ENCODE results near the gene B3GNT4. TPM values are rescaled to one million over a fixed set of nuclear protein-coding genes. Genes with fewer than 3 reads are reported as not detected.

Gene B3GNT4
- total RNA-seq, 4 donors from 2014 or later: 0.14 TPM; not detected in 3

DNA sequence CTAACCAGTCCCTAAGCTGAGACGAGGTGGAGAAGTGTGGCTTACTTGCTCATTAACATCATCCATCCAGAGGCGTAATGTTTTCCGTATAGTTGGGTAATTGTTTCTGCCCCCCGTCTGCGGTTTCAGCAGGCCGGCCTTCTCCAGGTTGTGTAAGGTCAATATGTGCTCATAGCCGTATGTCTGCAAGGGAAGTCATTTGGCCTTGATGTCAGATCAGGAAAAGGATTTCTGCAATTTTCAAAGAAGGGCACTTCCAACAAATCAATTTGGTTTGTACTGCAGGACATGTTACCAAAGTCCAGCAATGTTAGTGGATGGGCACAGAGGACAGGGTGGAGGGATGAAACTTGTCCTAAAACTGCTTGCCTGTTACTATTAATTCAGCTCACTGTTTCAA is 32.2 kb downstream of the B3GNT4 start:
- intact Hi-C loops (cut with DNase I; ENCODE audit: low total_unique reads): no loop called here
- no peak for TF ChIP-seq POLR2A (IDR thresholded peaks at IDR 0.05)
- TF ChIP-seq, protein P1, sequence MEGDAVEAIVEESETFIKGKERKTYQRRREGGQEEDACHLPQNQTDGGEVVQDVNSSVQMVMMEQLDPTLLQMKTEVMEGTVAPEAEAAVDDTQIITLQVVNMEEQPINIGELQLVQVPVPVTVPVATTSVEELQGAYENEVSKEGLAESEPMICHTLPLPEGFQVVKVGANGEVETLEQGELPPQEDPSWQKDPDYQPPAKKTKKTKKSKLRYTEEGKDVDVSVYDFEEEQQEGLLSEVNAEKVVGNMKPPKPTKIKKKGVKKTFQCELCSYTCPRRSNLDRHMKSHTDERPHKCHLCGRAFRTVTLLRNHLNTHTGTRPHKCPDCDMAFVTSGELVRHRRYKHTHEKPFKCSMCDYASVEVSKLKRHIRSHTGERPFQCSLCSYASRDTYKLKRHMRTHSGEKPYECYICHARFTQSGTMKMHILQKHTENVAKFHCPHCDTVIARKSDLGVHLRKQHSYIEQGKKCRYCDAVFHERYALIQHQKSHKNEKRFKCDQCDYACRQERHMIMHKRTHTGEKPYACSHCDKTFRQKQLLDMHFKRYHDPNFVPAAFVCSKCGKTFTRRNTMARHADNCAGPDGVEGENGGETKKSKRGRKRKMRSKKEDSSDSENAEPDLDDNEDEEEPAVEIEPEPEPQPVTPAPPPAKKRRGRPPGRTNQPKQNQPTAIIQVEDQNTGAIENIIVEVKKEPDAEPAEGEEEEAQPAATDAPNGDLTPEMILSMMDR (IDR thresholded peaks at IDR 0.05): no peak
- DNase-seq: no peak
- Histone ChIP-seq H3K36me3 (no peaks in the 10 kb centered on the region), H3K27me3 (no peaks in the 10 kb centered on the region), H3K4me3 (no peak overlapping the region), H3K9me3 (no peaks in the 10 kb centered on the region), H3K27ac (no peak overlapping the region), H3K4me1 (no peaks in the 10 kb centered on the region)

DNA sequence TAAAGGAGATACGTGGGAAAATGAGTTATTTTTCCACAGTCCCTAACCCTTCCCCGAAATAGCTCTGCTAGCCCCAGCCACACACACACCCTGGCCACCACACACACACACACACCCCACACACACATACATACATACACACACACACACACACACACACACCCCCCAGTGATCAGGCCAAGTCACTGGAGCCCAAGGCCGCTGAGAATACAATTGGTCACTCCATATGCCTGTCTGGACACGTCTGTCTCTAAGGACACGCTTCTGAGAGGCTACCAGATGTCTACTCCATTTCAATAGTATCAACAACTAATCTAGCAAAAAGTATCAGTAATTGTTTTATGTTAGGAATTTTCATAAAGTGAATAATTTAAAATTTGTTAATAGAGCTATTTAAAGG is 35.4 kb downstream of the B3GNT4 start:
- intact Hi-C loops (cut with DNase I; ENCODE audit: low total_unique reads): no loop called here
- Histone ChIP-seq H3K36me3 (no peaks in the 10 kb centered on the region), H3K4me1 (no peaks in the 10 kb centered on the region), H3K27ac (no peak overlapping the region), H3K27me3 (no peaks in the 10 kb centered on the region), H3K4me3 (no peak overlapping the region), H3K9me3 (no peaks in the 10 kb centered on the region)
- DNase-seq: no peak
- TF ChIP-seq, protein P1 (IDR thresholded peaks at IDR 0.05): no peak
- TF ChIP-seq POLR2A (IDR thresholded peaks at IDR 0.05): no peak

DNA sequence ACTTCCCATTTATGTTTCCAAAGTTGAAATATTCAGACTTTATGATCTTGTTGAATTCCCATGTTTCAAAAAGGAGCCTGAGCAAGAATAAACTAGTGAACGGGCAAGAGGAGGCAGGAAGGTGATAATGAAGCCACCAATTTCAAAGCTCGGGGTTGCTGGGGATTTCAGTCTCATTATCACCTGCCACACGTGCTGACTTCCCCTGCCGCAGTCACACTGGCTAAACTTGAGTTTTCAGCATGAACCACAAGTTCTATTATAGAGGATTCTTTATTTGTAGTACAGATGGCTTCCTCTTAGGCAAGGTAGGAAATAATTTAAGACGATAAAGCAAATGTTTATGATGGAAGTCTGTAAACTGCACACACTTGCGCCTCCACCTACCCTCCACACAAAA is 40.5 kb downstream of the B3GNT4 start:
- no peak overlapping the region for H3K4me3 ChIP-seq
- no peaks in the 10 kb centered on the region for H3K9me3 ChIP-seq
- no peaks in the 10 kb centered on the region for H3K4me1 ChIP-seq
- DNase-seq: no peak
- intact Hi-C loops (cut with DNase I; ENCODE audit: low total_unique reads): no loop called here
- no peaks in the 10 kb centered on the region for H3K27me3 ChIP-seq
- H3K36me3 ChIP-seq: no peaks in the 10 kb centered on the region
- no peak for TF ChIP-seq POLR2A (IDR thresholded peaks at IDR 0.05)
- TF ChIP-seq, protein P1 (IDR thresholded peaks at IDR 0.05): no peak
- no peak overlapping the region for H3K27ac ChIP-seq

DNA sequence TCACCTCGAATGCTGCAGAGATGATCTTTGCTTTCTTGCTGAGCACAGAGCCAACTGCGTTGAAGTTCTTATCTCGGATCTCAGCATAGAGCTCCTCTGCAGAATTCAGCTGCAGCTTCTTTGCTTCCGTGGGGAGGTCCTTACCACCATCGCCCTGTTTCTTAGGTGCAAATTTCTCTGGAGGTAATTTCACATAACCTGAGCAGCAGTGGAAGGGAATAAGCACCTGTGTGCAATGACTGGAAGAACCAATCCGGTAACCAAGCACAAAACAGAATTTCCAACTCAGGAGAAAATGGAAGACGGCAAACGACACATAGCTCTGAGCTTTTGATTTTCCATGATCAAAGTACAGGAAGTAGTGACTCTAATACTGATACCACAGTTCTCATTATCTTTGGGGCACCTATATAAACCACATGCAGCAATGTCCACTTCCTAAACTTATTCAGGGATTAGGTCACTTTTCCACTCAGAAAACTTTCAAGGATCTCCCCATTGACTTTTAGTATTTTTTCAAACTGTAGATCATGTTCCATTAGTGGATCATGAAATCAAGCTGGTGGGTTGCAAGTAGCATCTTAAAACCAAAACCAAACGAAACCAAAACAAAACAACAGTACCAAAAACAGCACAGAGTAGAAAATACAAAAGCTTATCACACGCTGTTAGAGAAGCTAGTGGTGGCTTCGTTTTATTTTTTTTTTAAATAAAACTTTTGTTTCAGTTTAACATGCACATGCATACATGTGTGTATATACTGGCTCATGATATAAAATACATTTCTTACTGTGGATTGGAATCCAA is 41.3 kb downstream of the B3GNT4 start:
- Histone ChIP-seq H3K4me3 (no peak overlapping the region), H3K27ac (no peak overlapping the region), H3K4me1 (no peaks in the 10 kb centered on the region), H3K9me3 (no peaks in the 10 kb centered on the region), H3K36me3 (no peaks in the 10 kb centered on the region), H3K27me3 (no peaks in the 10 kb centered on the region)
- TF ChIP-seq POLR2A (IDR thresholded peaks at IDR 0.05): no peak
- TF ChIP-seq, protein P1 (IDR thresholded peaks at IDR 0.05): no peak
- no peak for DNase-seq
- intact Hi-C loops (cut with DNase I; ENCODE audit: low total_unique reads): no loop called here

DNA sequence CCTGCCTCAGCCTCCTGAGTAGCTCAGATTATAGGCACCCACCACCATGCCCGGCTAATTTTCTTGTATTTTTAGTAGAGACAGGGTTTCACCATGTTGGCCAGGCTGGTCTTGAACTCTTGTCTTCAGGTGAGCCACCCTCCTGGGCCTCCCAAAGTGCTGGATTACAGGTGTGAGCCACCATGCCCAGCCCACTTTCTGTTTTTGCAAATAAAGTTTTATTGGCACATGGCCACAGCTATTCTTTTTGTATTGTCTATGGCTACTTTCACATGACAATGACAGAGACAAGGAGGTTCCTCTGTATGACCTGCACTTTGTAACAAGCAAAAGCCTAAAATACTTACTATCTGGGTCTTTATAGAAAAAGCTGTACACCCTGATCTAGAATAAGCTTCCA is 42.0 kb downstream of the B3GNT4 start:
- no peak overlapping the region for H3K27ac ChIP-seq
- H3K4me1 ChIP-seq: no peaks in the 10 kb centered on the region
- no peak for DNase-seq
- TF ChIP-seq, protein P1 (IDR thresholded peaks at IDR 0.05): no peak
- no peak for TF ChIP-seq POLR2A (IDR thresholded peaks at IDR 0.05)
- no peaks in the 10 kb centered on the region for H3K9me3 ChIP-seq
- H3K36me3 ChIP-seq: no peaks in the 10 kb centered on the region
- intact Hi-C loops (cut with DNase I; ENCODE audit: low total_unique reads): no loop called here
- no peaks in the 10 kb centered on the region for H3K27me3 ChIP-seq
- H3K4me3 ChIP-seq: no peak overlapping the region
